AG08395 (cell line): ENCODE results near the gene ZNF750.
"Not testable (repeated sequence)": the region's sequence is repeated elsewhere in the genome, so short reads cannot be mapped to it uniquely, and the experiment has no call there.

ENCODE experiments used
- DNase-seq: peaks from one replicate; pipeline ENCODE4 v3.0.0; 2012; ENCODE audit warnings: mixed read lengths, low spot score

ZNF750 gene

GRCh38 chr17:82793974-82794630, 45.7 kb downstream of the ZNF750 start:
- DNase-seq = no peak

DNA sequence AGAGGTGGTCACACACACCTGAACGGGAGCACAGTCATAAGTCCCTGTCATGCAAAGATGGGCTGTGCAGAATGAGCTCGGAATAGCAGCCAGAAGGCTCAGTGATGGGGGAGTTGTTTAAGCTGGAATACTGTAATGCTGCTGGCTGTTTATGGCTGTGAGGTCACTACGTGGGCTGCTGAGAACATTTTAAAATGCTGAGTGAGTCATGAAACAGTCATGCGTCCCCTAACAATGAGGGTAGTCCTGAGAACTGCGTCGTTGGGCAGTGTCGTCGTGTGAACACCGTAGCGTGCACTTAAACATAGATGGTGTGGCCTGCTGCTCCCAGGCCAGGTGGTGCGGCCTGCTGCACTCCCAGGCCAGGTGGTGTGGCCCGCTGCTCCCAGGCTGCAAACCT, 48.3 kb downstream of the ZNF750 start:
- peak; percentile 22 for DNase-seq

GRCh38 chr17:82790391-82790790, 49.4 kb downstream of the ZNF750 start:
- DNase-seq = no peak

- no peak for DNase-seq
Observed at GRCh38 chr17:82789806-82790205, 50.0 kb downstream of the ZNF750 start.

GRCh38 chr17:82789051-82789592, 50.7 kb downstream of the ZNF750 start:
- no peak for DNase-seq

DNA sequence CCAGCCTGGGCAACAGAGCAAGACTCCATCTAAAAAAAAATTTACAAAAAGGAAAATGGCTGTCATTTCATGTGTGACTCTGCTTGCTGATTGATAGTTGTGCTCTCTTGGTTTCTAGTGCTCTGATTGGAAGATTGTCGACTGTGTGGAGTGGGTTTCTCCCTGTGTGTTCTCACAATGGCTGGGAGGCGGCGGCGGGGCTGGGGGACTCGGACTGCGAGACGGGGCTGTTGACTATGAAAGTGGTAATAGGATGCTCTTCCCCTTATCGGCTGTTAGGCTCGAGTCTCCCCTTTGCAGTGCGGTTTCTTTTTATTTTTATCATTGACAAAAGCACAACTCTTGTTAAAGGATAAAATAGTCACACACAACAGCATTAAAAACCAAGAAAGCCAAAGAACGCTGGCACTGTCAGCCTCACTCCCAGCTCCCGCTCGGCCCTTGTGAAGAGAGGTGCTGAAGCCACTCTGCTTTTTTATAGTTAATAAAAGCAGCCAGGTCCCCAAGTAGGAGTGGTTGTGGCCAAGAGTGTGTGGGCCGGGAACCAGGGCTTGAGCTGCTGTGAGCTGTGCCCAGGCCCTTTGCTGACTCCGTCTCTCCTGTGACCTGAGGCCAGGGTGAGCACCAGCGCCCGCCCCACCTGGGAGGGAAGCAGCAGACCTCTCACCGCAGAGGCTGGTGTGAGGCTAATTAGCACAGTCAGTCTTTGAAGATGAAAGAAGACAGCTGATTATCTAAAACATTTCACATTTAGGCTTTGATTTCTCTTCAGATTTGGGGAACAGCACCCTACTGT, 51.4 kb downstream of the ZNF750 start:
- DNase-seq = no peak

DNA sequence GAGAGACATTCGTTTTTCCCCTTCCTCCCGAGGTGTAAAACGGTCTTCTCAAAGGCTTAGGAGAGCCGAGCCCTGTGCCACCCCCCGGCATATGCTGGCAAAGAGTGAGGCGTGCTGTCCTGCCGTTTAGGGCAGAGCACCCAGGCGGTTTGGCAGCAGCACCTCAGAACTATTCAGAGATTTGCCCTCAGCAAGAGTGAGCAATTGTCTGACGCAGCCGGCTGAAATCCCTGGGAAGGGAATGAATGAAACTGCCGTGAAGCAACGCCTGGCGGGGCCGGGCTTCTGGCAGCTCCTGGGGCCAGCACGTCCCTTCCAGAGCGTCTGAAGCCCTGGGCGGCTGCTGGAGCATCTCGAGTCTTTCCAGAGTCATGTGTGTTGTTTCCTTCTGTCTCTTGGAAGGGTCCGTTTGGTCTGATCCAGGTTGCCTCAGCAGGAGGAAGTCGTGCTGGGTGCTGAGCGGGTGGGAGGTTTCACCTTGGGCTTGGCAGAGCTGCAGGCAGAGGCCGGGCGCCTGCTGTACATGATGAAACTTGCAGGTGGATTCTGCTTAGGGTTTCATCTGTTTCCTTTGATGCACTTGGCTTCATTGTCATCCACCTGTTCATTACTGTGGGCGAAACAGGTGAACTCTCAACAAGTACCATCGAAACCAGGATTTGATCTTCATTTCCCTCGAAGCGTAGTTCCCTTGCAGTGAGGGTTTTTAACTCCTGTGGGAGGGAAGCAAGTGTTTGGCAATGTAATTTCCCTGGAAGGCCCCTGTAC, 52.6 kb downstream of the ZNF750 start:
- peak; percentile 90 for DNase-seq

GRCh38 chr17:82786427-82786826, 53.4 kb downstream of the ZNF750 start:
- DNase-seq = no peak

DNA sequence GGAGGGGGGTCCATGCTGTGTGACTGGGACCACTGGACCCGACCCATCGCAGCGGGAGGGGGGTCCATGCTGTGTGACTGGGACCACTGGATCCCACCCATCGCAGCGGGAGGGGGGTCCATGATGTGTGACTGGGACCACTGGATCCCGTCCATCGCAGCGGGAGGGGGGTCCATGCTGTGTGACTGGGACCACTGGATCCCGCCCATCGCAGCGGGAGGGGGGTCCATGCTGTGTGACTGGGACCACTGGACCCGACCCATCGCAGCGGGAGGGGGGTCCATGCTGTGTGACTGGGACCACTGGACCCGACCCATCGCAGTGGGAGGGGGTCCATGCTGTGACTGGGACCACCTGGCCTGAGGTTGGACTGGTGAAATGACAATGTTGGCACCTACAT, 54.2 kb downstream of the ZNF750 start:
- DNase-seq = not testable (repeated sequence)

GRCh38 chr17:82783498-82783897, 56.3 kb downstream of the ZNF750 start:
- DNase-seq = no peak

DNA sequence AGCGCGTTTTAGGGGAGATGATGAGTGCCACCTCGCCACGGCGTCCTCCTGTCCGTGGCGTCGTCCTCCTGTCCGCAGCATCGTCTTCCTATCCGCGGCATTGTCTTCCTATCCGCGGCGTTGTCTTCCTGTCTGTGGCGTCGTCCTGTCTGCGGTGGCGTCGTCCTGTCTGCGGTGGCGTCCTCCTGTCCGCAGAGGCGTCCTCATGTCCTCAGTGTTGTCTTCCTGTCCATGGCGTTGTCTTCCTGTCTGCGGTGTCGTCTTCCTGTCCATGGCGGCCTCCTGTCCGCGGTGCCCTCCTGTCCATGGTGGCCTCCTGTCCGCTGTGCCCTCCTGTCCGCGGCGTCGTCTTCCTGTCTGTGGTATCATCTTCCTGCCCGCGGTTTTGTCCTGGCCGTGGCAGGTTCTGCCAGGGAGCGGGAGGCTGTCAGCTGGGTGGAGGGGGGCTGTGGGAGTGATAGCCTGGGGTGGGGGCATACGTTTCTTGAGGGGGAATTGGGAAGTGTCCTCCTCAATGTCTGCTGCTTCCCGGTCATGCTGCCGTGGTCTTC, 57.1 kb downstream of the ZNF750 start:
- no peak for DNase-seq

GRCh38 chr17:82781894-82782274, 57.9 kb downstream of the ZNF750 start:
- peak; percentile 94 for DNase-seq

DNA sequence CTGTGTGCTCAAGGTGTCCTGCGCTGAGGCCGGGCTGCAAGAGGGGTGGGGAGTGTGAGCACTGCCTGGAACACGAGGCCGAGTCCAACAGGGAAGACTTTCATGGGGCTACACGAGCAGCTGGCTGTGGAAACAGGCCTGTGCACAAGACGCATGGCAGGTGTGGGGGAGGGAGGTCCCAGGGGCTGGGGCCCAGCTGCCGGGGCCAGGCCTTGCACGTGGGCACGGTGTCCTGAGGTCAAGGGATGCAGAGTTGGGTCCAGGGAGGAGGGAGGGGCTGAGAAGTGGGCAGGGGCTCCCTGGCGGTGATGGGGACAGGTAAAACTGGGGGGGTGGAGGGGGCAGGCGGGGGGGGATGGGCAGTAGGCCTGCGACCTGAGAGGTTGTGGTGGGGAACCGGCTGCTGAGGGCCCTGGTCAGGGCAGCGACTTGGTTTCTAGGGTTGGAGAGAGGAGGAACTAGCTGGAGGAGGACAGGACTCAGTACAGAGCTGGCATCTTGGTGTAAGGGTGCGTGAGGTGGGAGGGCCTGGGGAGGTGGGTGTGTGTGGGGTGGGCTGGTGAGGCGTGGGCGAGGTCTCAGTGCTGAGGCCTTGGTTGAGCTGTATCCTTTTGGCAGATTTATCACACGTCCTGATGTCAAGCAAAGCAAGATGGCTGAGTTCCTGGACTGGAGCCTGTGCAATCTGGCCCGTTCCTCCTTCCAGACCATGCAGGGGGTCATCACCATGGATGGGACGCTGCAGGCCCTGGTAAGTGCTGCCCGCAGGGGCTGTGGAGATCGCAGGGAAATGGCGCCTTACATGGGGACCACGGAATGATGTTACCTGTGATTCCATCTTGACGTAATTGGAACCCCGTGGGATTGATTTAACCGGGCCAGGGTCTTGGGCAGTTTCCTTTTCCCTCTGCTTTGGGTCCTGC, 58.6 kb downstream of the ZNF750 start:
- no peak for DNase-seq

- DNase-seq = no peak
Observed at GRCh38 chr17:82780195-82780594, 59.6 kb downstream of the ZNF750 start.

DNA sequence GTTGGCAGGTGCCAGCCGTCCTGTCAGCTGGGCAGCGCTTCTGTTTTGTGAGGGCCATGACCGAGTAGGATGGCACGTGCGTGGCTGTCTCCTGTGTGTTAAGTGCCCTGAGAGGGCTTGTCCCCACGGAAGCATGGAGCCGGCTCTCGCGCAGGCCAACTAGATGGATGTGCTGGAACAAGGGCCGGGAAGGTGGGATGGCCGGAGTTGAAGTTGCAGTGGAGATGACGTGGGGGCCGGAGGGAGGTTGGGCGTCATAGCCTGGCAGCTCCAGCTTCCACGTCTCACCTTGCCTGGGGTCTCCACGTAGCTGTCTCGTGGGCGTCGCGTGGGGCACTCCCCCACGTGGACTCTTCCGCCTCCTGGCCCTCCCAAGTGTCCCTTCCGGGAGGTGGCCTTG, 60.3 kb downstream of the ZNF750 start:
- no peak for DNase-seq
